Breast epithelium (tissue), 4 donors: ENCODE results near the gene SLC23A2. TPM values are rescaled to one million over a fixed set of nuclear protein-coding genes. Genes with fewer than 3 reads are reported as not detected.

Source experiments
- DNase-seq, 2 donors: peaks; one replicate each; pipeline ENCODE4 v3.0.0-alpha.2; 2019; ENCODE audit warnings: low spot score in 2 of 2
- H3K27ac ChIP-seq, 2 donors: fragments of 200-600 bp; sonication (generic) in 1 of 2; one replicate each; pipeline ENCODE4 v1.5.1; 2016 to 2019; ENCODE audit warnings: mild to moderate bottlenecking in 1 of 2
- H3K27me3 ChIP-seq, 2 donors: fragments of 200-600 bp; sonication (generic) in 1 of 2; one replicate each; pipeline versions ENCODE4 v1.5.1 to v1.6.0; 2017 to 2019; ENCODE audit warnings: control low read depth in 1 of 2, mild to moderate bottlenecking in 1 of 2
- H3K36me3 ChIP-seq: fragments of 200-600 bp; one replicate; pipeline ENCODE4 v1.5.1; 2019
- H3K4me1 ChIP-seq, 2 donors: fragments of 200-600 bp; sonication (generic); one replicate each; pipeline ENCODE4 v1.5.1; 2016 to 2019; ENCODE audit warnings: control low read depth in 1 of 2
- H3K4me3 ChIP-seq, 3 donors: fragments of 200-600 bp; sonication (generic); 1 replicate in 2 of 3; 2 replicates in 1 of 3; pipeline ENCODE4 v1.5.1; 2016 to 2019; ENCODE audit warnings: mild to moderate bottlenecking in 3 of 3, moderate library complexity in 2 of 3
- H3K9me3 ChIP-seq, 2 donors: fragments of 200-600 bp; sonication (generic) in 1 of 2; one replicate each; pipeline ENCODE4 v1.5.1; 2016 to 2019; ENCODE audit warnings: control low read depth in 1 of 2
- POLR2A ChIP-seq: fragments of 450-650 bp; IDR thresholded peaks from one replicate; pipeline ENCODE4 v1.6.1; 2016; ENCODE audit warnings: antibody characterized with exemption, mild to moderate bottlenecking, moderate library complexity
- POLR2AphosphoS5 ChIP-seq, 3 donors: sonication (generic); formaldehyde crosslinking; IDR thresholded peaks; one replicate each; pipeline ENCODE4 v1.6.1; 2017; ENCODE audit warnings: antibody characterized with exemption in 3 of 3
- intact Hi-C: fragments of 100-400 bp; cut with DNase I; formaldehyde crosslinking; loops from one replicate; pipeline ENCODE4 v1.15.1; 2023; ENCODE audit warnings: low total_unique reads
- total RNA-seq, 3 donors: library from RNA; depleted of rRNA; stranded (reverse); fragments of >200 nt; gene quantifications; one replicate each; pipeline ENCODE4 v1.1.0, GENCODE V29; 2016
- TF ChIP-seq, protein P1 (sequence below), 3 donors: fragments of 450-650 bp; IDR thresholded peaks; one replicate each; pipeline ENCODE4 v1.5.1; 2016 to 2017; ENCODE audit warnings: antibody characterized with exemption in 3 of 3, mild to moderate bottlenecking in 3 of 3, moderate library complexity in 3 of 3

Gene SLC23A2
- total RNA-seq, 3 donors from 2014 or later: 14.6 to 18.6 (median 15.4) TPM

DNA sequence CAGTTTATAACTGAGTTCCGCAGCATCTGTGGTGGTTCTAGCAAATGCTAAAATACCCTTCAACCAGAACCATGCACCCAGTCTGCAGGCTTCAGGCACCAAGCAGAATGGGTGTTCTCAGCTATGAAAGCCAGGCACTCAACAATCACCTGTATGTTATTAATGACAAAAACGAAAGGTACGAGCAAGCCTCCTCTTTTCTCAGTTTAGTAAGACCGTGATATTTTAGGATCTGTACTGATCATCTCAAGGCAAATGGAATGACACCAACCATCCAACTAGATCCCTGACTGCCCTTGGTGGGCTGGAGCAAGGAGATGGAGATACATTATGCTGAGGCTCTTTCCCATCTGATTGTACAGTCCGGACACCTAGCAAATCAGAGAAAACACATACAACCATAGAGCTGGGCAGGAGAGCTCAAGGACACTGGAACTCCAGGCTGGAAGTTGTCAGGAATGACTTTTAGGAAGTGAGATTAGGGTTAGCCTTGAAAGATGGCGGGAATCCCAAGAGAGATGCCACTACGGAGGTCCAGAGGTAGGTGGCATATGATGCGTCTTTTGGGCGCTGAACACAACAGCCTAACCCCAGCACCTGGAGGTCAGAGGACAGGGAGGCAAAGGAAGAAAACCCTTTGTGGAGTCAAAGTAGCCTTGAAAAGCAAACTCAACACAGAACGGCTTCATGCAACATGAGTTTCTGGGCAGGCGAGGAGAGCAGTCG is 33.4 kb downstream of the SLC23A2 start:
- intact Hi-C loops: no loop called here
- no peak overlapping the region for H3K27ac ChIP-seq
- no peaks in the 10 kb centered on the region for H3K36me3 ChIP-seq
- no peak overlapping the region for H3K4me3 ChIP-seq
- no peak for DNase-seq
- H3K27me3 ChIP-seq: no peaks in the 10 kb centered on the region
- no peaks in the 10 kb centered on the region for H3K9me3 ChIP-seq
- no peaks in the 10 kb centered on the region for H3K4me1 ChIP-seq
- TF ChIP-seq, protein P1, sequence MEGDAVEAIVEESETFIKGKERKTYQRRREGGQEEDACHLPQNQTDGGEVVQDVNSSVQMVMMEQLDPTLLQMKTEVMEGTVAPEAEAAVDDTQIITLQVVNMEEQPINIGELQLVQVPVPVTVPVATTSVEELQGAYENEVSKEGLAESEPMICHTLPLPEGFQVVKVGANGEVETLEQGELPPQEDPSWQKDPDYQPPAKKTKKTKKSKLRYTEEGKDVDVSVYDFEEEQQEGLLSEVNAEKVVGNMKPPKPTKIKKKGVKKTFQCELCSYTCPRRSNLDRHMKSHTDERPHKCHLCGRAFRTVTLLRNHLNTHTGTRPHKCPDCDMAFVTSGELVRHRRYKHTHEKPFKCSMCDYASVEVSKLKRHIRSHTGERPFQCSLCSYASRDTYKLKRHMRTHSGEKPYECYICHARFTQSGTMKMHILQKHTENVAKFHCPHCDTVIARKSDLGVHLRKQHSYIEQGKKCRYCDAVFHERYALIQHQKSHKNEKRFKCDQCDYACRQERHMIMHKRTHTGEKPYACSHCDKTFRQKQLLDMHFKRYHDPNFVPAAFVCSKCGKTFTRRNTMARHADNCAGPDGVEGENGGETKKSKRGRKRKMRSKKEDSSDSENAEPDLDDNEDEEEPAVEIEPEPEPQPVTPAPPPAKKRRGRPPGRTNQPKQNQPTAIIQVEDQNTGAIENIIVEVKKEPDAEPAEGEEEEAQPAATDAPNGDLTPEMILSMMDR (IDR thresholded peaks at IDR 0.05): no peak
- TF ChIP-seq POLR2AphosphoS5 (IDR thresholded peaks at IDR 0.05) (no peak), POLR2A (no peak)

DNA sequence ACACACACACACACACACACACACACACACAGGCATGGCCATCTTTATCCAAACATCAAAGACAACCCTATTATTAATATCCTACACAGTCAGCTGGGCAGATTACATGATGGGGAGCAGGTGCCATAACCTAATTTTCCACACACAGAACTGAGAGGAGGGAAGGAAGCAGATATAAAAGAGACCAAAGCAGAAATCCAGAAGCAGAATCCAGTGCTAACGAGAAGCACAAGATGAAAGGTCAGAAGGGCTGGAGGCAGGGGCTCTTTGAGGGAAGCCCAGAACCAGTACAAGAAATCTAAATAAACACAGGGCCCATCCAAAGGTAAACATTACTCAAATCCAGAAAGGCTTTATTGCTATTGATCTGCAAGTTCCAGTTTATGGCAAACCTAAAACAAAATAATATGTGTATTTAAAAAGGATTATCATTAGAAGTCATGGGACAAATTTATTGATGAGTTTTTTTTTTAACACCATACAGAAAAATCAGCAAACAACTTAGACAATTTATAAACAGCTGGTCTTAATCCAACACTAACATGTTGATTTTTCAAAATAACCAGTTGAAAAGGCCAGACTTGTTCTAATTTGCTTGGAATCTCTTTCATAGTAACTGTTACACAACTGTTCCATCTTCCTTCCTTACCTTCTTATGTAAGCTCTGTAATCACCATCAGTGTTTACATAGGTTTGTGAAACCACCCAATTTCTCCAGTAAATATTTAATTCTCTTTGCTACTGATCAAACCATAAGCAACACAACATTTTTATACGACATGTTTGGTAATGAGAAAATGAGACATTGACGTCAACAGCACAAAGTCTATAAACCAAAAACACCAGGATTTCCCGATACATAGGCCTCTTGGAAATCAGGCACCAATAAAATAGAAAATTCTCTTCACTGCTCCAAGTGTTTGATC is 34.2 kb downstream of the SLC23A2 start:
- Histone ChIP-seq H3K9me3 (no peaks in the 10 kb centered on the region), H3K36me3 (no peaks in the 10 kb centered on the region), H3K4me3 (no peak overlapping the region), H3K4me1 (no peaks in the 10 kb centered on the region), H3K27me3 (no peaks in the 10 kb centered on the region), H3K27ac (no peak overlapping the region)
- no peak for DNase-seq
- TF ChIP-seq, protein P1 (IDR thresholded peaks at IDR 0.05): no peak
- TF ChIP-seq POLR2AphosphoS5 (IDR thresholded peaks at IDR 0.05) (no peak), POLR2A (no peak)
- intact Hi-C loops: no loop called here

DNA sequence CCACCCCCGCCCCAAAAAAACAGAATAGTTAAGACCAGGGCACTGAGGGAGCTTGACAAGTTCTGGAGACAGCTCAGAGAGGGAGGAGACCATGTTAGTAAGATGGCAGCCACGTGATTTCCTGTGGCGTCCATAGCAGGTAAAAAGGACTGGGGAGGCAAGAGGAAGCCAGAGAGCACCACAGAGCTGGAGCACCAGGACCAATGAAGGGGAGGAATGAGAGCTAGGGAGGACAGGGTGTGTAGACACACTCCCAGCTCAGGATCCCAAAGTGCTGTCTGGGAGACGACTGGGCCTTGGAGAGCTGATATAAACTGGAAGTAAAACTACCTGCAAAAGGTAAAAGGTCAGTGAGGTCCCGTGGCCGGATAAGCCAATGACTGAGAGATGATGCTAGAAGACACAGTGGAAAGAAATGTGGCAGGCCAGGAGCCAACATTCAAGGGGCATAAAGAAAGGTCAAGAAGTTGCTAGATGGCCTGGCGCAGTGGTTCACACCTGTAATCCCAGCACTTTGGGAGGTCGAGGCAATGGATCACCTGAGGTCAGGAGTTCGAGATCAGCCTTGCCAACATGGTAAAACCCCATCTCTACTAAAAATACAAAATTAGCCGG is 39.0 kb downstream of the SLC23A2 start:
- Histone ChIP-seq H3K27me3 (no peaks in the 10 kb centered on the region), H3K4me3 (no peak overlapping the region), H3K36me3 (no peaks in the 10 kb centered on the region), H3K9me3 (no peaks in the 10 kb centered on the region), H3K27ac (no peak overlapping the region), H3K4me1 (no peaks in the 10 kb centered on the region)
- TF ChIP-seq, protein P1 (IDR thresholded peaks at IDR 0.05): no peak
- TF ChIP-seq POLR2A: no peak
- TF ChIP-seq POLR2AphosphoS5 (IDR thresholded peaks at IDR 0.05): no peak
- intact Hi-C loops: no loop called here
- DNase-seq: no peak

DNA sequence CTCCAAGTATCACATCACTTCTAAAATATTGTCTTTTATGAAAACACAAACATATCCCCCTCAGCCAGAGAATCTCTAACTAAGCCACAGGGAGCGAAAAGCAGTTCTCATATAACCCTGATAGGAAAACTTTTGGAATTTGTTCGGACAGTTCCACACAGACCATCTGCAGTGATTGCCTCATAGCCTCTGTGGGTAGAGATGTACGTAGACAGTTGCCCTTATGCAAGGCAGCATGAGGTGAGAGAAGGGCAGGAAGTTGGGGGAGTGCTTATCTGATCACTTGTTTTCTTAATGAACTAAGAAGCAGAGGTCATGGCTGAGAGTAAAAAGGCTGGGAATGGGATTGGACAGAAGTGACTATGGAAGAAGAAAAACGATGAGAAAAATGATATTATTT is 39.6 kb downstream of the SLC23A2 start:
- Histone ChIP-seq H3K27ac (peak overlapping the region in 1 of 2 donors; percentile 40), H3K4me1 (no peaks in the 10 kb centered on the region), H3K36me3 (no peaks in the 10 kb centered on the region), H3K27me3 (no peaks in the 10 kb centered on the region), H3K9me3 (no peaks in the 10 kb centered on the region), H3K4me3 (no peak overlapping the region)
- no peak for TF ChIP-seq POLR2AphosphoS5 (IDR thresholded peaks at IDR 0.05)
- TF ChIP-seq, protein P1 (IDR thresholded peaks at IDR 0.05): no peak
- no peak for TF ChIP-seq POLR2A
- intact Hi-C loops: no loop called here
- DNase-seq: no peak
